Measurements from ENCODE around the gene ANO7.
A peak's percentile ranks its signal among the peaks of the same experiment; 100 is the strongest.

Gene ANO7

GRCh38 chr2:241219856-241220356 lies 31.4 kb downstream of the ANO7 start:
- intact Hi-C loops (cut with DNase I) = no loop called here
- DNase-seq = no peak

GRCh38 chr2:241223211-241224017 lies 34.9 kb downstream of the ANO7 start:
- intact Hi-C loops (cut with DNase I) = no loop called here
- DNase-seq = peak in 1 of 42 donors; percentile 6

GRCh38 chr2:241224018-241224850 lies 35.8 kb downstream of the ANO7 start:
- peak; percentile 81 to 97 (median 91) for DNase-seq
- intact Hi-C loops (cut with DNase I) = no loop called here

GRCh38 chr2:241224851-241225438 lies 36.5 kb downstream of the ANO7 start:
- no peak for DNase-seq

GRCh38 chr2:241225545-241225944 lies 37.1 kb downstream of the ANO7 start:
- no peak for DNase-seq
- intact Hi-C loops (cut with DNase I) = no loop called here

More at GRCh38 chr2:241224851-241225438, 36.5 kb downstream of the ANO7 start:
- intact Hi-C loops (cut with DNase I) = no loop called here

DNA sequence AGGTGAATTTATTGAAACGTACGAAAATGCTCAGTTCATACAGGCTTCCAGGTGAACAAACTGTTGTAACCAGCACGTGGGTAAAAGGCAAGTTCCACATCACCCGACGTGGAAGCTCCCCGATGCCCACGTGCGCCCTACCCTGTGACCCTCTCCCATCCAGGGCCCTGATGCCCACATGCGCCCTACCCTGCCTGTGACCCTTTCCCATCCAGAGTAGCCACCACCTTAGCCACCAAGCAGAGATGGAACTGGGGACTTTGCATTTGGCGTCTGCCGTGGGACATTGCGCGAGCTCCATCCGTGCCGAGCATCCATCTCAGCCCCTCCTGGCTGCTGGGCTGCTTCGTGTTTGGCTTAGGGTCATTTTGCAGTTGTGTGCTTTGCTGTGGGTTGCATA lies 37.5 kb downstream of the ANO7 start:
- intact Hi-C loops (cut with DNase I) = no loop called here
- DNase-seq = no peak

DNA sequence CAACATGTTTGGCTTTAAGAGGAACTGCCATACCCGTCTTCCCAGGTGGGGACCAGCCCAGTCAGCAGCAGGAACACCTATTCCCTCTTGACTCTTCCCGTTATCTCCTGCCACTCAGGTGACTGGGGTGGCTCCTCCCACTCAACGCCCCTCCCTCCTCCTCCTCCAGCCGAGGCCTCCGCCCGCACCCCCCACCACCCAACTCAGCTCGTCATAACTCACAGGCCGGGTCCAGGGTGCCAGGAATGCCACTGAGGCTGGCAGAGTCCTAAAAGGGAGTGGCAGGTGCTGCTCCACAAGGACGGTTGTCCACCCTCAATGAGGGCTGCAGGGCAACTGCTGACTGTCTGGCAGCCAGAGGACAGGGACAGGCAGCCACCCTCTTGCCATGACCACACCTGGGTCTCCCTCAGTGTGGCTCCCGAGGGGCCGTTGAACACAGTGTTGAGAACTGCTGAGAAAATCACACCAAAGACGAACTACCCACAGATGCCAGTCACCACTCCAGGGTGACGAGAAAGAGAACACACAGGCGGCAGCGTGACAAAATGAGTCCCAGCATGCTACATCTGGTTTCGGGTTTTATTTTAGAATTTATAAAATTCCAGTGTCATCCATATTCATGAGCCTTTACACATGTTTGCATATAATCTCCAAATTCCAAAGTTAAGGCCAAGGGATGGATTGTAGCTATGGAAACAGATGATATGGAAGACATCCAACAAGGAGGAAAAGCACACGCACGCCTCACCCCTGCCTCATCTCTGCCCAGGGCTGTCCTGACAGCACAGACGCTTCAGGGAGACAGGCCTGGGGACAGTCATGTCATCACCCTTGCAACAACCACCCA lies 38.5 kb downstream of the ANO7 start:
- DNase-seq = peak in 26 of 42 donors; percentile 20 to 74 (median 48)
- intact Hi-C loops (cut with DNase I) = no loop called here

- DNase-seq = no peak
- intact Hi-C loops (cut with DNase I) = no loop called here
Observed at GRCh38 chr2:241227594-241227993, 39.1 kb downstream of the ANO7 start.

DNA sequence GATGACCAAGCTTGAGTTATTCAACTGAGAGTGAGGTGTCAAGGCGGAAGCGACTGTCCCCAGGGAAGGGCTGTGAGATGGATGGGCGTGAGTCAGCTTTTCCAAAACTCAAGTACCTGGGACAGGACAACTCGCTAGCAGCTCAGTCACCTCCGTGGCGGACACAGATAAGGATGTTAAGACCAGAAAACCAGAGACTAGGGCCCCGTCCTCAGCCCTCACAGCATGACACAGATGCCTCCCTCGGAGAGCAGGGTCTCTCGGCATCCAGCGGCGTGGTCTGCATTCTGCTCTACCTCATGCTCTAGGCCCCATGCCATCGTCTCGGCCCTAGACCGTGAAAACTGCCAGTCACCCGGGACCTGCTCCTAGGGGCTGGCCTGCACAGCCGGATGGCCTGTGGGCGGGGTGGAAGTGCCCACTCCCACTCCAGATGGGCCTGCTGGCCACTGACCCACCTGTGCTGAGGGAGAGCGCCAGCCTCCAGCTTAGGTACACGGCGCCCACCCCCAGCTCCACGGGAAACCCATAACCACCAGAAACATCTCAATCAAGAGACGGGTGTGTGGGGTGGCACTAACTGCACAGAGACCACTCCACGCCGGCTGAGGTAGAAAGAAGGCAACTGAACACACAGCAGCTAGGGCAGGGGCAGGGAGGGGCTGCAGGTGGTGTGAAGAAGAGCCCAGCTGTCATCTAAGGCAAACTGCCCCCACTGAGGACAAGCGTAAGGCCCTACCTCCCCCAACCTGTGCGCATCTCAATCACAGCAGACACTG lies 39.8 kb downstream of the ANO7 start:
- no peak for DNase-seq
- intact Hi-C loops (cut with DNase I) = no loop called here

GRCh38 chr2:241228860-241229516 lies 40.5 kb downstream of the ANO7 start:
- intact Hi-C loops (cut with DNase I) = no loop called here
- peak in 1 of 42 donors; percentile 19 for DNase-seq

- peak in 2 of 42 donors; percentile 10 to 14 for DNase-seq
- intact Hi-C loops (cut with DNase I) = no loop called here
Observed at GRCh38 chr2:241229563-241230401, 41.3 kb downstream of the ANO7 start.

- intact Hi-C loops (cut with DNase I) = no loop called here
- DNase-seq = peak in 4 of 42 donors; percentile 17 to 30 (median 29)
Observed at GRCh38 chr2:241230435-241230834, 42.0 kb downstream of the ANO7 start.

DNA sequence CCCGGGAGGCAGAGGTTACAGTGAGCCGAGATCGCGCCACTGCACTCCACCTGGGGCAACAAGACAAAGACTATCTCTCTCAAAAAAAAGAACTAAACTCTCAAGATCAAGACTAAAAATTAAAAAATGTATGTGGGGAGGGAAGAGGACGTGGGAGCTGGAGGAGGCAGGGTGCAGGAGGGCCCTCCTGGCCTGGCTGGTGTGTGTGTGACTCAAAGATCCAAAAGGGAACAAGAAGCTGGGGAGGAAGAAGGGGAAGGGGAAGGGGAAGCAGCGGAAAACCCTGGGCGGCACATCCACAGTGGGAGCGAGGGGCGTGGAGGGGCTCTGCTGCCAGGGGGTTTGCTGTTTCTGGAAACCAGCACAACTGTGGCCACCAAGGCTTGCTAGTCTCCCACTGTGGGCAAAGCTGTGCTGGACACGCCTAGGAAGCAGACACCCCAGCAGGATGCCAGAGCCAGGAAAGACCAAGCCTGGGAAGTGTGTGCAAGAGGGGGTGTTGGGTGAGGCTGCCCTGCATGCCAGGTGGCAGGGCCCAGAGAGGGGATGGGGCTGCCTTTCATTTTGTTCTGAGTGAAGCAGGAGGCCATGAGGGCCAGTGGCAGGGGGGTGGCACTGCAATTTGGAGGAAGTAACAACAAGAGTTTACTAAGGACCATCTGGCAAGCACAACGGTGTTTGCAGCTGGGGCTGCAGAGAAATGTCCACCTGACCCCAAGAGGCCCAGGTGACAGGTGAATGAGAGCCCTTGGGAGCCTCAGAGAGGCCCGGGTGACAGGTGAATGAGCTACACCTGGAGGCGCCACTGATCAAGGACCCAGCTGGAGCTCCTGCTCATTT lies 44.5 kb downstream of the ANO7 start:
- DNase-seq = no peak
- intact Hi-C loops (cut with DNase I) = no loop called here

- peak in 1 of 42 donors; percentile 24 for DNase-seq
Observed at GRCh38 chr2:241234066-241234790, 45.8 kb downstream of the ANO7 start.

More at GRCh38 chr2:241234066-241234790, 45.8 kb downstream of the ANO7 start:
- intact Hi-C loops (cut with DNase I) = no loop called here
